ENCODE measurements around the gene RYR2.
A peak's percentile ranks its signal among the peaks of the same experiment; 100 is the strongest.

RYR2 gene

DNA sequence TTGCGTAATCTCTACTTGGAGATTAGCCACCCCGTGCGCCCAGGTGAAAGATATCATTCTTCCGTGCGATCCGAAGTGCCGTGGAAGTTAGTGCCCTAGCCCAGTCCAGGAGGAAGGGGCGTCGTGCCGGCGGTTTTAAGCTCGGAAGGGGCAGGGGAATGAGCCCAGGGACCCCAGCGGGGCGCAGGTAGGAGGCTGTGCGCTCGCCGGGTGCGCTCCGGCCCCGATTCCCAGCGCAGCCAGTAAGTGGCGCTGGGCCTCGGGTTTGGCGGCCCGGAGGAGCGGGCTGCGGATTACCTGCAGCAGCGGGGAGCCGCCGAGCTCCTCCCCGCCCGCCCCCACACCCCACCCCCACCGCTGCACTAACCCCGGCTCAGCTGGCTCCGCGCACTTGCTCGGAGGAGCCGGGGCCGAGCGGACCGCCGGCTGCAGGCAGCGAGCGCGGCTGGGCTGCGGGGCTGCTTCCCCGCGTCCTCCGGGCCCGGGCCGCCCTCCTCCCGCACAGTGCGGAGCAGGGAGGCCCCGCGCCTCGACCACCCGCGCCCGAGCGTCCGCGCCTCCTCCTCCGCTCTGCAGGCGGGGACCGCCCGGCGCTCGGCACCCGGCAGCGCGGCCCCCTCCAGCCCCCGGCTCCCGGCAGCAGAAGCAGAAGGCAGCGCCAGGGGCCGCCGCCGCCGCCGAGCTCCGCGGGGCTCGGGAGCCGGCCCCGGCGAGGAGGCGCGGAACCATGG lies at the start of gene RYR2:
TSS of gene RYR2 (plus strand) at position 390 of the 731 bp plus-strand sequence. CDS start at position 728, 338 bp downstream.
- Histone ChIP-seq H3K36me3 (ENCODE audit: control insufficient read depth, insufficient read depth, low read length) (no peaks in the 10 kb centered on the region), H3K9me3 (ENCODE audit: control insufficient read depth, insufficient read depth, low read length) (no peaks in the 10 kb centered on the region), H3K27me3 (ENCODE audit: control insufficient read depth, insufficient read depth, low read length) (peaks cover 38% of the 10 kb centered on the region), H3K4me3 (ENCODE audit: low read depth, low read length) (peak within 1 kb of the TSS; percentile 55), H3K4me1 (ENCODE audit: control insufficient read depth, insufficient read depth, low read length) (peaks cover 14% of the 10 kb centered on the region), H3K9ac (ENCODE audit: low read depth, low read length) (no peak within 1 kb of the TSS)

DNA sequence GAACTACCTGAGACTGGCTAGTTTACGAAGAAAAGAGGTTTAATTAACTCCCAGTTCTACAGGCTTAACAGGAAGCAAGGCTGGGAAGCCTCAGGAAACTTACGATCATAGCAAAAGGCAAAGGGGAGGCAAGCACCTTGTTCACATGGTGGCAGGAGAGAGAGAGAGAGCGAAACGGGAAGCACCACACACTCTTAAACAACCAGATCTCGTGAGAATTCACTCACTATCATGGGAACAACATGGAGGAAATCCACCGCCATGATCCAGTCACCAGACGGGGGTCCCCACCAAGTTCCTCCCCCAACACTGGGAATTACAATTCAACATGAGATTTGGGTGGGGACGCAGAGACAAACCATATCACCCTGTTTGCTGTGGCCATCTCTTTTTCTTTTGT lies 49.5 kb upstream of the RYR2 start:
- Histone ChIP-seq H3K4me3 (ENCODE audit: low read depth, low read length) (no peak overlapping the region), H3K36me3 (ENCODE audit: control insufficient read depth, insufficient read depth, low read length) (no peaks in the 10 kb centered on the region), H3K27me3 (ENCODE audit: control insufficient read depth, insufficient read depth, low read length) (no peaks in the 10 kb centered on the region), H3K9ac (ENCODE audit: low read depth, low read length) (no peak overlapping the region), H3K4me1 (ENCODE audit: control insufficient read depth, insufficient read depth, low read length) (no peaks in the 10 kb centered on the region), H3K9me3 (ENCODE audit: control insufficient read depth, insufficient read depth, low read length) (no peaks in the 10 kb centered on the region)

DNA sequence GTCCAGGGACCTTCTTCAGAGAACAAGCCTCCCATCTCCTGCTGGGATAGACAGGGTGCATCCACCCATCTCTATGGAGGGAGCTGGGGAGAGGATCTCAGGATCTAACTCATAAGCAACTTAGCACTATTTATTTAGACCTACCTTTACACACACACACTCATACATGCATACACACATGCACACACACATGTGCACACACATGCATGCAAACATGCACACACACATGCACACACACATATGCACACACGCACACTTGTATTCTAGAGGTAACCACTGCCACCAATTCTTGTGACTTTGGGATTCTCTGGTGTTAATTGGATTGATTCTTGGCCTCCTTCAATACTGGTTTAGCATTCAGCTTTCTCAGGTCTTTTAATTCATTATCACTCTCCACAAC lies 47.5 kb upstream of the RYR2 start:
- H3K4me1 ChIP-seq (ENCODE audit: control insufficient read depth, insufficient read depth, low read length), result no peaks in the 10 kb centered on the region
- no peaks in the 10 kb centered on the region for H3K36me3 ChIP-seq (ENCODE audit: control insufficient read depth, insufficient read depth, low read length)
- no peak overlapping the region for H3K9ac ChIP-seq (ENCODE audit: low read depth, low read length)
- H3K4me3 ChIP-seq (ENCODE audit: low read depth, low read length), result no peak overlapping the region
- H3K9me3 ChIP-seq (ENCODE audit: control insufficient read depth, insufficient read depth, low read length), result no peaks in the 10 kb centered on the region
- H3K27me3 ChIP-seq (ENCODE audit: control insufficient read depth, insufficient read depth, low read length), result no peaks in the 10 kb centered on the region

DNA sequence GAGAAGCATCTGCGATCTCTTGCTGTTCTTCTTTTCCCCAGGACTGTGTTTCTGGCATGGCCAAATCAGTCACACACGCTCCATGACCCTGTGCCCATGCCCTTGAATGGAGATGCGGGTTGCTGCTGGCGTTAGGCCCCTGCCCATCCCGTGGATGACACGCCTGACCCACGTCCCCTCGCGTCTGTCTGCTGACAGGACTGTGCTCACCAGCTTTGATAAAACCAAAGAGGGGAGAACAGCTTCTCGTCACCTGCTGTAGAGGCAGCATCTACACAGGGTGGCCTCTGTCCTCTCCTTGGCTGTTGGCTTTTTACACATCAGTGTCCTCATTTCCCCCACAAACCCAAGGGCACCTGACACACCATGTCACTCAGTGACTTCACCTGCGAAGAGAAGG lies 44.6 kb upstream of the RYR2 start:
- Histone ChIP-seq H3K36me3 (ENCODE audit: control insufficient read depth, insufficient read depth, low read length) (no peaks in the 10 kb centered on the region), H3K4me1 (ENCODE audit: control insufficient read depth, insufficient read depth, low read length) (no peaks in the 10 kb centered on the region), H3K4me3 (ENCODE audit: low read depth, low read length) (no peak overlapping the region), H3K9ac (ENCODE audit: low read depth, low read length) (no peak overlapping the region), H3K27me3 (ENCODE audit: control insufficient read depth, insufficient read depth, low read length) (no peaks in the 10 kb centered on the region), H3K9me3 (ENCODE audit: control insufficient read depth, insufficient read depth, low read length) (no peaks in the 10 kb centered on the region)

DNA sequence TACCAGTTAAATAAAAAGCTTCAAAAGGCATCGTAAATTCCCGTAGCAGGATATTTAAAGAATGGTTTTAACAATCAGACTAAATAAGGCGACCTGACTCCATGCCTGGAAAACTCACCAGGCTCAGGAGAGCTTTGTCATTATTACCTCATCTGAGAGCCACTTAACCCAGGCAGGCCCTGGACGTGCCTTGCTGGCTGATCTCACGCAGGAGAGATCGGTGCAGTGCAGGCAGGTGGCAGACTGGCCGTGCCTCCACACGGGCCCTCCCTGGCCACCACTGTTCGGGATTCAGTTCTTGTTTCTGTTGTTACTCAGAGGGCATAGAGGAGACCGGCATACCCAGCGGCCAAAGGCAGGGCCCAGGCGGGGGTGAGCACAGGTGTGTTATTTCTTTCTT lies 44.1 kb upstream of the RYR2 start:
- Histone ChIP-seq H3K4me3 (ENCODE audit: low read depth, low read length) (no peak overlapping the region), H3K9ac (ENCODE audit: low read depth, low read length) (no peak overlapping the region), H3K27me3 (ENCODE audit: control insufficient read depth, insufficient read depth, low read length) (no peaks in the 10 kb centered on the region), H3K36me3 (ENCODE audit: control insufficient read depth, insufficient read depth, low read length) (no peaks in the 10 kb centered on the region), H3K9me3 (ENCODE audit: control insufficient read depth, insufficient read depth, low read length) (no peaks in the 10 kb centered on the region), H3K4me1 (ENCODE audit: control insufficient read depth, insufficient read depth, low read length) (no peaks in the 10 kb centered on the region)

DNA sequence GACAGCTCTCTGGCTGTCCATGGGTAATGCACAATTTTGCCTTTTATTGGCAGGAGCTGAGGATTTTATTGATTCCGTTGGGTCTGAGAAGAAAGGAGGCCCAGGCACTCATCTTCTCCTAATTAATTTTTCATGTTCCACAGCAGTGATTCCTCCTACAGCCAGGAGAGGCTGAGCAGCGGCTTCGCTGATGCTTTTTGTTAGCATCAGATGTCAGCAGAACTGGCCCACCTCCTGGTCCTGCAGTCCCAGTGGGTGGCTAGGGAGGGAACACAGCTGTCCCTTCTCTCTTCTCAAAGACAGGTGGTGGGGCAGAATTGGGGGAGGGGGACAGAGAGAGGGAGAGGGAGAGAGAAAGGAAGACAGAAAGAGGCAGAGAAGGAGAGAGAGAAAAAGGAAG lies 43.4 kb upstream of the RYR2 start:
- no peaks in the 10 kb centered on the region for H3K27me3 ChIP-seq (ENCODE audit: control insufficient read depth, insufficient read depth, low read length)
- no peak overlapping the region for H3K9ac ChIP-seq (ENCODE audit: low read depth, low read length)
- H3K36me3 ChIP-seq (ENCODE audit: control insufficient read depth, insufficient read depth, low read length), result no peaks in the 10 kb centered on the region
- H3K9me3 ChIP-seq (ENCODE audit: control insufficient read depth, insufficient read depth, low read length), result no peaks in the 10 kb centered on the region
- no peaks in the 10 kb centered on the region for H3K4me1 ChIP-seq (ENCODE audit: control insufficient read depth, insufficient read depth, low read length)
- H3K4me3 ChIP-seq (ENCODE audit: low read depth, low read length), result no peak overlapping the region

DNA sequence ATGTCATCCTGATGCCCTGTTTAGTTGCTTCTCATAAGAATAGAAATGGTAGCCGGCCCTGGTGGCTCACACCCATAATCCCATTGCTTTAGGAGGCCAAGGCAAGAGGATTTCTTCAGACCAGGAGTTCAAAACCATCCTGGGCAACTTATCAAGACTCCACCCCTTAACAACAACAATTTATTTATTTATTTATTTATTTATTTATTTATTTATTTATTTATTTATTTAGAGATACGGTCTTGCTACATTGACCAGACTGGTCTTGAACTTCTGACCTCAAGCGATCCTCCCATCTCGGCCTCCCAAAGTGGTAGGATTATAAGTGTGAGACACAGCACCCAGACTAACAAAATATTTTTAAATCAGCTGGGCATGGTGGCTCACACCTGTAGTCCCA lies 41.8 kb upstream of the RYR2 start:
- H3K4me1 ChIP-seq (ENCODE audit: control insufficient read depth, insufficient read depth, low read length), result no peaks in the 10 kb centered on the region
- no peak overlapping the region for H3K9ac ChIP-seq (ENCODE audit: low read depth, low read length)
- H3K27me3 ChIP-seq (ENCODE audit: control insufficient read depth, insufficient read depth, low read length), result no peaks in the 10 kb centered on the region
- no peak overlapping the region for H3K4me3 ChIP-seq (ENCODE audit: low read depth, low read length)
- no peaks in the 10 kb centered on the region for H3K36me3 ChIP-seq (ENCODE audit: control insufficient read depth, insufficient read depth, low read length)
- no peaks in the 10 kb centered on the region for H3K9me3 ChIP-seq (ENCODE audit: control insufficient read depth, insufficient read depth, low read length)

DNA sequence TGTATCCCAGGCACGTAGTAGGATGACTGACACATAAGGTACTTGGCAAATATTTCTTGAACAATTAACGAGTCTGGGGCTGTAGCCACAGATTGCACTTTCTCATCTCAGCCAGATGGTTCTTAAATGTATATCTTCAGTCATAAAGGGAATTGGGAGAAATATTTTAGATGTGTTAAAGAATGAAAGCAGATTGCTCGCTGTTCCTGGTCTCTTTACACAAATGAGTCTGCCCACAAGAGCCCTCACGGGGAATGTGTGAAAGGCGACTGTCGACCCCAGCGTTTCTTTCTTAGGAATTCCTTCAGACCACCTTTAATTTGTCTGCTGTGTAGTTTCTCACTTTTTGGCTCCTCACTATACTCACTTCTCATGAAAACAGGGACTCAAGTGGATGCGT lies 38.5 kb upstream of the RYR2 start:
- Histone ChIP-seq H3K27me3 (ENCODE audit: control insufficient read depth, insufficient read depth, low read length) (no peaks in the 10 kb centered on the region), H3K9me3 (ENCODE audit: control insufficient read depth, insufficient read depth, low read length) (no peaks in the 10 kb centered on the region)

DNA sequence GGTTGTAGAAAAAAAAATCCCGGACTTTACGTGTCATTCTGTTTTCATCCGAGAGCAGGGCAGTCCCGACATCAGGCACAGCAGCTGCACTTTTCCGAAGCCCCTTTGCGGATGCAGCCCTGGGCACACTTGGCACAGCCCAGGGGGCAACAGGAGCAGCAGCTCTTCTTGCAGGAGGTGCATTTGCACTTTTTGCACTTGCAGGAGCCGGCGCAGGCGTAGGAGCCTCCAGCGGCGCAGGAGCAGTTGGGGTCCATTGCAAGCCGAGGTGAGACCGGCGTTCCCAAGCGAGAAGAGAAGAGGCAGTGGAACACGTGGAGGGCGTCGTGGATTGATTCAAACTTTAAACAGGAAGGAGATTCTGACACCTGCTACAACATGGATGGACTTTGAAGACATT lies 37.9 kb upstream of the RYR2 start, which contains the start of gene MT1HL1:
TSS of gene MT1HL1 (minus strand) at position 326 of the 400 bp plus-strand sequence. CDS start at position 257, 69 bp downstream.
- Histone ChIP-seq H3K4me3 (ENCODE audit: low read depth, low read length) (no peak within 1 kb of the TSS), H3K9me3 (ENCODE audit: control insufficient read depth, insufficient read depth, low read length) (no peaks in the 10 kb centered on the region), H3K9ac (ENCODE audit: low read depth, low read length) (no peak within 1 kb of the TSS), H3K27me3 (ENCODE audit: control insufficient read depth, insufficient read depth, low read length) (no peaks in the 10 kb centered on the region), H3K36me3 (ENCODE audit: control insufficient read depth, insufficient read depth, low read length) (no peaks in the 10 kb centered on the region), H3K4me1 (ENCODE audit: control insufficient read depth, insufficient read depth, low read length) (no peaks in the 10 kb centered on the region)

More for the DNA sequence above, 38.5 kb upstream of the RYR2 start:
- Histone ChIP-seq H3K4me1 (ENCODE audit: control insufficient read depth, insufficient read depth, low read length) (no peaks in the 10 kb centered on the region), H3K4me3 (ENCODE audit: low read depth, low read length) (no peak overlapping the region), H3K36me3 (ENCODE audit: control insufficient read depth, insufficient read depth, low read length) (no peaks in the 10 kb centered on the region), H3K9ac (ENCODE audit: low read depth, low read length) (no peak overlapping the region)

DNA sequence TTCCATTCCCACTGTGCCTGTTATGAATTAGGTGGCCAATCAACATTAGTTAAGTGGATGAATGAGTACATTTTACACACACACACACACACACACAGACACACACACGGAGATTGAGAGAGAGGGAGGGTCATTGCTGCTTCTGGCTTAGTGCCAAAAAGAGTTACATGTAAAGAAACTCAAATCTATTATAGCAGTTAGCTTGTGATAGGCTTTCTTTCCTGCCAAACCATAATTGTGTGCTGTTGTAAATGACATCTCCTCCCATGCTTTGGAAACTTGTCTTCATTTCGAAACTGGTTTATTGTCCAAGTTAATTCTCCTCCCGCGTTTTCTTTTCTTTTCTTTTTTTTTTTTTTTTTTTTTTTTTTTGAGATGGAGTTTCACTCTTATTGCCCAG lies 36.3 kb upstream of the RYR2 start:
- Histone ChIP-seq H3K9me3 (ENCODE audit: control insufficient read depth, insufficient read depth, low read length) (no peaks in the 10 kb centered on the region), H3K4me3 (ENCODE audit: low read depth, low read length) (no peak overlapping the region), H3K9ac (ENCODE audit: low read depth, low read length) (no peak overlapping the region), H3K36me3 (ENCODE audit: control insufficient read depth, insufficient read depth, low read length) (no peaks in the 10 kb centered on the region), H3K27me3 (ENCODE audit: control insufficient read depth, insufficient read depth, low read length) (no peaks in the 10 kb centered on the region), H3K4me1 (ENCODE audit: control insufficient read depth, insufficient read depth, low read length) (peaks cover 2% of the 10 kb centered on the region)

DNA sequence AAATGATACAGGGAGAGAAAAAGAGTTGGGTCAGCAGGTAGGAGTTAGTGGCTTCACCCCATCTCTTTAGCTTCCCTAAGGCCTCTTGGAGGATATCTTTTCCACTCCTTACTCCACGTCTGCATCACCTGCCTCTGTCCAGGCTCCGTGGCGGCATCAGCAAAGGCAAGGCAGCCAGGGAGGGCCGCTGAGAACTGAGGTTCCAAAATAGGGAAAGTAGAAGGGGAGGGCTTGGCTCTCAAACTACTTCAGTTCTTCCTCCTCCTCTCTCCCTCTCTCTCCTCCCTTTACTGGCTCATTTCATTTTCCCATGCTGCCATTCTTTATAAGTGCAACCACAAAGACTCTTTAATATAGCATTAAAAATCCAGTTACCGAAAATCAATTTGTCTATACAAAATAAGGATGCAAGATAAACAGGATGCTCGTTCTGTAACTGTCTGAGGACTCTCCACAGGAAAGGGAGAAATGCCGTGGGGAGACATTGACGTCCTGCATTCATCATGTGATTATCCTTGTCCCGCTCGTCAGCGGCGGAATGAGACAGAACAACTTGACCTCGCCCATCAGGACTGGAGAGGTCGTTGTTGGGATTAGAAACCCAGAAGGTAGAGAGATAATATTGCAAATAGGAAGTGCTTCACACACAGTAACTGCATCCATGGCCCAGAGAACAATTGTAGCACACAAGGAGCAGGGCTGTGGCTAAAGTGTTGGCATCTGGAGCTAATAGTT lies 34.7 kb upstream of the RYR2 start:
- Histone ChIP-seq H3K4me1 (ENCODE audit: control insufficient read depth, insufficient read depth, low read length) (peaks cover 2% of the 10 kb centered on the region), H3K36me3 (ENCODE audit: control insufficient read depth, insufficient read depth, low read length) (no peaks in the 10 kb centered on the region), H3K4me3 (ENCODE audit: low read depth, low read length) (no peak overlapping the region), H3K27me3 (ENCODE audit: control insufficient read depth, insufficient read depth, low read length) (no peaks in the 10 kb centered on the region), H3K9me3 (ENCODE audit: control insufficient read depth, insufficient read depth, low read length) (no peaks in the 10 kb centered on the region), H3K9ac (ENCODE audit: low read depth, low read length) (no peak overlapping the region)

DNA sequence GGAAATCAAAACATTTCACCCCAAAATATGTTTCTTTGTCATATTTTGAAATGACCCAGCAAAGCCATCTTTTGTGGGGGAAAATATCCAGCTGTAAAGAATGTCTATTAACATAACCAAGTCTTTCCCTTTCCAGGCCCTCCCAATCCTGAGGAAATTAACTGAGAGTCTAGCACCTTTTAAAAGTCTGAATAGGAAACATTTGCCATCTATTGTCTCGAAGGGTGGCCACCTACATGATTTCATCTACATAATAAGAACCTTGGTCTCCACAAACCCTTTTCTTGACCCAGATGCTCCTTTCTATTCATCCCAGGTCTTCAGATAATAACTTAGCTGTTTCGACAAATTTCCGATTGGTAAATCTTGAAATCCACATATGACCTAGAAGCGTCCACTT lies 32.4 kb upstream of the RYR2 start:
- Histone ChIP-seq H3K9ac (ENCODE audit: low read depth, low read length) (no peak overlapping the region), H3K27me3 (ENCODE audit: control insufficient read depth, insufficient read depth, low read length) (no peaks in the 10 kb centered on the region), H3K4me1 (ENCODE audit: control insufficient read depth, insufficient read depth, low read length) (peaks cover 2% of the 10 kb centered on the region), H3K36me3 (ENCODE audit: control insufficient read depth, insufficient read depth, low read length) (no peaks in the 10 kb centered on the region), H3K4me3 (ENCODE audit: low read depth, low read length) (no peak overlapping the region), H3K9me3 (ENCODE audit: control insufficient read depth, insufficient read depth, low read length) (no peaks in the 10 kb centered on the region)

Data from iPS-15b (cell line).